Measurements from ENCODE around the gene PLPP2. TPM values are rescaled to one million over a fixed set of nuclear protein-coding genes. Genes with fewer than 3 reads are reported as not detected.
A peak's percentile ranks its signal among the peaks of the same experiment; 100 is the strongest.
"Not testable (repeated sequence)": the region's sequence is repeated elsewhere in the genome, so short reads cannot be mapped to it uniquely, and the experiment has no call there.

PLPP2 gene
- total RNA-seq, 4 donors from 2014 or later = 75.9 to 114 (median 109) TPM

- peaks cover 8% of the 10 kb centered on the region for H3K4me1 ChIP-seq
- WGBS = 68% methylated on average over 6 of the region's 6 CpGs
- no peak overlapping the region for H3K4me3 ChIP-seq
- no peak for TF ChIP-seq POLR2A (IDR thresholded peaks at IDR 0.05)
- no peak for TF ChIP-seq EP300 (IDR thresholded peaks at IDR 0.05)
- no peak for TF ChIP-seq POLR2AphosphoS5 (IDR thresholded peaks at IDR 0.05)
- TF ChIP-seq CTCF (IDR thresholded peaks at IDR 0.05) = no peak
- DNase-seq (ENCODE audit: low spot score in 2 of 2) = no peak
- no peak overlapping the region for H3K27ac ChIP-seq
- no peaks in the 10 kb centered on the region for H3K9me3 ChIP-seq
- peaks cover 29% of the 10 kb centered on the region for H3K27me3 ChIP-seq
- H3K36me3 ChIP-seq = no peaks in the 10 kb centered on the region
Observed at GRCh38 chr19:271856-272255, 19.3 kb downstream of the PLPP2 start.

- WGBS = 89% methylated on average over 5 of the region's 12 CpGs
- H3K9me3 ChIP-seq = not testable (repeated sequence)
- peaks cover 31% of the 10 kb centered on the region for H3K27me3 ChIP-seq
Observed at GRCh38 chr19:270766-271318, 20.4 kb downstream of the PLPP2 start.

GRCh38 chr19:269241-269640, 22.0 kb downstream of the PLPP2 start:
- no peak for DNase-seq (ENCODE audit: low spot score in 2 of 2)
- Histone ChIP-seq H3K4me1 (peaks cover 10% of the 10 kb centered on the region), H3K4me3 (no peak overlapping the region), H3K27me3 (peaks cover 42% of the 10 kb centered on the region), H3K27ac (no peak overlapping the region), H3K36me3 (no peaks in the 10 kb centered on the region), H3K9me3 (no peaks in the 10 kb centered on the region)
- TF ChIP-seq POLR2AphosphoS5 (IDR thresholded peaks at IDR 0.05) = no peak
- no peak for TF ChIP-seq CTCF (IDR thresholded peaks at IDR 0.05)
- no peak for TF ChIP-seq EP300 (IDR thresholded peaks at IDR 0.05)
- no peak for TF ChIP-seq POLR2A (IDR thresholded peaks at IDR 0.05)

More at GRCh38 chr19:270766-271318, 20.4 kb downstream of the PLPP2 start:
- H3K27ac ChIP-seq; H3K36me3 ChIP-seq; H3K4me3 ChIP-seq; DNase-seq (ENCODE audit: low spot score in 2 of 2); H3K4me1 ChIP-seq: not testable (repeated sequence)

- Histone ChIP-seq H3K27me3 (peaks cover 32% of the 10 kb centered on the region), H3K27ac (no peak overlapping the region), H3K4me3 (no peak overlapping the region), H3K4me1 (peaks cover 5% of the 10 kb centered on the region), H3K36me3 (no peaks in the 10 kb centered on the region), H3K9me3 (no peaks in the 10 kb centered on the region)
- TF ChIP-seq POLR2A (IDR thresholded peaks at IDR 0.05) (no peak), CTCF (IDR thresholded peaks at IDR 0.05) (no peak), EP300 (IDR thresholded peaks at IDR 0.05) (no peak)
- 76% methylated on average over 1 of the region's 1 CpG for WGBS
- no peak for DNase-seq (ENCODE audit: low spot score in 2 of 2)
Observed at GRCh38 chr19:262125-262524, 29.1 kb downstream of the PLPP2 start.

- H3K4me1 ChIP-seq; H3K36me3 ChIP-seq; H3K4me3 ChIP-seq; H3K27ac ChIP-seq; DNase-seq (ENCODE audit: low spot score in 2 of 2); H3K9me3 ChIP-seq: not testable (repeated sequence)
- 63% methylated on average over 3 of the region's 3 CpGs for WGBS
- peaks cover 11% of the 10 kb centered on the region for H3K27me3 ChIP-seq
Observed at GRCh38 chr19:256804-257203, 34.4 kb downstream of the PLPP2 start.

- WGBS = 48% methylated on average over 7 of the region's 7 CpGs
- not testable (repeated sequence) for DNase-seq (ENCODE audit: low spot score in 2 of 2); H3K9me3 ChIP-seq; H3K36me3 ChIP-seq; H3K4me3 ChIP-seq; H3K4me1 ChIP-seq; H3K27ac ChIP-seq
- H3K27me3 ChIP-seq = peaks cover 11% of the 10 kb centered on the region
Observed at GRCh38 chr19:252421-253186, 38.6 kb downstream of the PLPP2 start.

- Histone ChIP-seq H3K4me1 (no peaks in the 10 kb centered on the region), H3K27ac (no peak overlapping the region), H3K9me3 (no peaks in the 10 kb centered on the region), H3K36me3 (no peaks in the 10 kb centered on the region), H3K27me3 (no peaks in the 10 kb centered on the region), H3K4me3 (no peak overlapping the region)
- DNase-seq (ENCODE audit: low spot score in 2 of 2) = no peak
- TF ChIP-seq POLR2AphosphoS5 (IDR thresholded peaks at IDR 0.05) (no peak), EP300 (IDR thresholded peaks at IDR 0.05) (no peak), POLR2A (IDR thresholded peaks at IDR 0.05) (no peak), CTCF (IDR thresholded peaks at IDR 0.05) (no peak)
- 81% methylated on average over 44 of the region's 48 CpGs for WGBS
Observed at GRCh38 chr19:246551-246950, 44.7 kb downstream of the PLPP2 start.

GRCh38 chr19:245900-246299, 45.3 kb downstream of the PLPP2 start:
- peak overlapping the region; percentile 32 for H3K4me3 ChIP-seq
- not testable (repeated sequence) for H3K4me1 ChIP-seq, H3K27ac ChIP-seq, H3K36me3 ChIP-seq, H3K9me3 ChIP-seq, H3K27me3 ChIP-seq
- DNase-seq (ENCODE audit: low spot score in 2 of 2) = peak in 1 of 2 donors; percentile 65
- whole genome bisulfite sequencing = 84% methylated on average over 13 of the region's 13 CpGs
